HL-60 (cell line): ENCODE results near the gene TMTC2.

Experiments
- POLR2AphosphoS5 ChIP-seq: IDR thresholded peaks from 2 replicates; pipeline ENCODE4 v1.6.1; 2012; ENCODE audit warnings: low read depth
- TF ChIP-seq, protein P1 (sequence below): IDR thresholded peaks from one replicate; pipeline ENCODE4 v1.5.1; 2011; ENCODE audit warnings: low read length, control low read depth, inconsistent platforms; ENCODE audit not compliant: insufficient read depth
- TF ChIP-seq, protein P2 (sequence below): IDR thresholded peaks from 2 replicates; pipeline ENCODE4 v1.6.1; 2012; ENCODE audit warnings: low read depth; ENCODE audit not compliant: insufficient replicate concordance

DNA sequence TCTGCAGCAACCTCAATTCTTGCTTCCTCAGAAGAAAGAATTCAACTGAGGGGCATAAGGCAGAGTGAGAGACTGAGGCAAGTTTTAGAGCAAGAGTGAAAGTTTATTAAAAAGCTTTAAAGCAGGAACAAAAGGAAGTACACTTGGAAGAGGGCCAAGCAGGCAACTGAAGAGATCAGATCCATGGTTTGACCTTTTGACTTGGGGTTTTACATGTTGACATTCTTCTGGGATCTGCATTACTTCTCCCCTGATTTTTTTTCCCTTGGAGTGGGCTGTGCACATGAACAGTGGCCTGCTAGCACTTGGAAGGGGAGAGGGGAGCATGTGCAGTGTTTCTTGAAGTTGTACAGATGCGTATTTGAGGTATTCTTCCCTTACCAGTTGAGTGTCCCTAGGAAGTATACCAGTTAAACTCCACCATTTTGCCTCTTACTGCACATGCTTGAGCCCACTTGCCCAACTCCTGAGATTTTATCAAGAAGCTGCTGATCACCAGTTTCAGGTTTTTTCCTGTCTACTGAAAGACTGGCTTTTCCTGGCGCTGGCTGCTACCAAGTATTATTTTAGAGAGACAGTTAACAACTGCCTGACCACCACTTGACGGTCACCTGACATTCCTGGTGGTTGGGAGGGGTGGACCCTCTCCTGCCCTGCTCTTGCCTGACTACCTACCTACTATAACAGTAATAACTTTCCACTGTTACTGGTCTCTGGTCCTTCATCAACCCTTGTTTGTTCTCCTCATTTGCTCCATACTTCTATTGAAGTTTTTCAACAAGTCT is 26.0 kb upstream of the TMTC2 start:
- TF ChIP-seq POLR2AphosphoS5 = no peak
- TF ChIP-seq, protein P1, sequence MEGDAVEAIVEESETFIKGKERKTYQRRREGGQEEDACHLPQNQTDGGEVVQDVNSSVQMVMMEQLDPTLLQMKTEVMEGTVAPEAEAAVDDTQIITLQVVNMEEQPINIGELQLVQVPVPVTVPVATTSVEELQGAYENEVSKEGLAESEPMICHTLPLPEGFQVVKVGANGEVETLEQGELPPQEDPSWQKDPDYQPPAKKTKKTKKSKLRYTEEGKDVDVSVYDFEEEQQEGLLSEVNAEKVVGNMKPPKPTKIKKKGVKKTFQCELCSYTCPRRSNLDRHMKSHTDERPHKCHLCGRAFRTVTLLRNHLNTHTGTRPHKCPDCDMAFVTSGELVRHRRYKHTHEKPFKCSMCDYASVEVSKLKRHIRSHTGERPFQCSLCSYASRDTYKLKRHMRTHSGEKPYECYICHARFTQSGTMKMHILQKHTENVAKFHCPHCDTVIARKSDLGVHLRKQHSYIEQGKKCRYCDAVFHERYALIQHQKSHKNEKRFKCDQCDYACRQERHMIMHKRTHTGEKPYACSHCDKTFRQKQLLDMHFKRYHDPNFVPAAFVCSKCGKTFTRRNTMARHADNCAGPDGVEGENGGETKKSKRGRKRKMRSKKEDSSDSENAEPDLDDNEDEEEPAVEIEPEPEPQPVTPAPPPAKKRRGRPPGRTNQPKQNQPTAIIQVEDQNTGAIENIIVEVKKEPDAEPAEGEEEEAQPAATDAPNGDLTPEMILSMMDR = no peak
- TF ChIP-seq, protein P2, sequence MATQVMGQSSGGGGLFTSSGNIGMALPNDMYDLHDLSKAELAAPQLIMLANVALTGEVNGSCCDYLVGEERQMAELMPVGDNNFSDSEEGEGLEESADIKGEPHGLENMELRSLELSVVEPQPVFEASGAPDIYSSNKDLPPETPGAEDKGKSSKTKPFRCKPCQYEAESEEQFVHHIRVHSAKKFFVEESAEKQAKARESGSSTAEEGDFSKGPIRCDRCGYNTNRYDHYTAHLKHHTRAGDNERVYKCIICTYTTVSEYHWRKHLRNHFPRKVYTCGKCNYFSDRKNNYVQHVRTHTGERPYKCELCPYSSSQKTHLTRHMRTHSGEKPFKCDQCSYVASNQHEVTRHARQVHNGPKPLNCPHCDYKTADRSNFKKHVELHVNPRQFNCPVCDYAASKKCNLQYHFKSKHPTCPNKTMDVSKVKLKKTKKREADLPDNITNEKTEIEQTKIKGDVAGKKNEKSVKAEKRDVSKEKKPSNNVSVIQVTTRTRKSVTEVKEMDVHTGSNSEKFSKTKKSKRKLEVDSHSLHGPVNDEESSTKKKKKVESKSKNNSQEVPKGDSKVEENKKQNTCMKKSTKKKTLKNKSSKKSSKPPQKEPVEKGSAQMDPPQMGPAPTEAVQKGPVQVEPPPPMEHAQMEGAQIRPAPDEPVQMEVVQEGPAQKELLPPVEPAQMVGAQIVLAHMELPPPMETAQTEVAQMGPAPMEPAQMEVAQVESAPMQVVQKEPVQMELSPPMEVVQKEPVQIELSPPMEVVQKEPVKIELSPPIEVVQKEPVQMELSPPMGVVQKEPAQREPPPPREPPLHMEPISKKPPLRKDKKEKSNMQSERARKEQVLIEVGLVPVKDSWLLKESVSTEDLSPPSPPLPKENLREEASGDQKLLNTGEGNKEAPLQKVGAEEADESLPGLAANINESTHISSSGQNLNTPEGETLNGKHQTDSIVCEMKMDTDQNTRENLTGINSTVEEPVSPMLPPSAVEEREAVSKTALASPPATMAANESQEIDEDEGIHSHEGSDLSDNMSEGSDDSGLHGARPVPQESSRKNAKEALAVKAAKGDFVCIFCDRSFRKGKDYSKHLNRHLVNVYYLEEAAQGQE = no peak
